Stimulated activated CD4-positive, alpha-beta T cell treated with anti-CD3 and anti-CD28 coated beads, TNF-alpha, amount 100 ng/mL, for 1 hour (primary cell): Measurements from ENCODE around the gene TACR1.
"Not testable (repeated sequence)": the region's sequence is repeated elsewhere in the genome, so short reads cannot be mapped to it uniquely, and the experiment has no call there.

Source experiments
- DNase-seq, 3 donors: peaks; one replicate each; pipeline ENCODE4 v3.0.0-alpha.2; 2020; ENCODE audit warnings: low read depth in 3 of 3, low spot score in 1 of 3

The TACR1 gene

GRCh38 chr2:75146606-75147332 is 52.6 kb downstream of the TACR1 start:
- DNase-seq = no peak

DNA sequence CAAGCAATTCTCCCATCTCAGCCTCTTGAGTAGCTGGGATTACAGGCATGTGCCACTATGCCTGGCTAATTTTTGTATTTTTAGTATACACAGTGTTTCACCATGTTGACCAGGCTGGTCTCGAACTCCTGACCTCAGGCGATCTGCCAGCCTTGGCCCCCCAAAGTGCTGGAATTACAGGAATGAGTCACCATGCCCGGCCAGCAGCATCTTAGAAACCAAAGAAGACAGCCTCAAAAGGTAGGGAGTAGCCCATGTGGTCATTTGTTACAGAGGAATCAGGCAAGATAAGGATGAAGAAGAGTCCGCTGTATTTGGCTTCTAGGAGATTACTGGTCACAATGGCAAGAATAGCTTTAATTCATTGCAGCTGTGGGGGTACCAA is 53.1 kb downstream of the TACR1 start:
- not testable (repeated sequence) for DNase-seq

DNA sequence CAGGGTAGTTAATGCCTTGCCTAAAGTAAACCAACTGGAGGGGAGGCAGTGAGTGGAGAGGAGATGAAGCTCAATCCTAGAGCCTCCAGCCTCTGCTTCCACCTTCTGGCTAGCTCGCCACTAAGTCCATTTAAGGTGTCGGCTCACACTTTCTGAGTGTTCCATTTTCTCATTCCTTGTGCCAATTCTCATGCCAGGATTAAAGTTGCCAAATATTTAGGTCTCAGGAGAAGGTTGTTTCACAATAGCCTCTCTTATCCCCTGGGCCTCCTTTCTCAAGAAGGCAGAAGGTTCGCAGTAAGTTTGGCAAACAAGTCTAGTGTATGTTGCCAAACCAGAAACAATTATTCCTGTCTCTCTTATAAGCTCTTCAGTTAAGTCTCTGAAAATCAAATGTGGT is 57.2 kb downstream of the TACR1 start:
- DNase-seq = no peak

DNA sequence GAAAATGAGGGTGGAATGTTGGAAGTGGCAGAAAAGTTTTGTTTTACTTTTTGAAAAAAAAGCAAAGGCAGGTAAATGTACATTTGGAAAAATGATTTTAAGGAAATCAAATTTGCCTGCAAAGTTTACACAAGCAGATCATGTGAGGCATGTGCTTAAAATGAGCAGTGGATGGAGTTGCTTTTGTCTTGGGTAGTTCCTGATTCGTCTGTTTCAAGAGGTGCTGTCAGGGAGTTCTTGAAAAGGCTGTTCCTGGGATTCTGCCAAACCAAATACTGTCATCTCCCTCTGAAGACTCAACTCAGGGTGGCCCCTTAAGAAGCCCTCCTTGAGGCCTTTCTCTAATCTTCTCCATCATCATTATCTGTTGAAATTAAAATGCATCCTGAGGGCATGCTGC is 59.0 kb downstream of the TACR1 start:
- no peak for DNase-seq

- no peak for DNase-seq
These were observed 60.1 kb downstream of the TACR1 start for GRCh38 chr2:75139171-75139570.

- no peak for DNase-seq
These were observed 60.8 kb downstream of the TACR1 start for GRCh38 chr2:75138528-75138927.

DNA sequence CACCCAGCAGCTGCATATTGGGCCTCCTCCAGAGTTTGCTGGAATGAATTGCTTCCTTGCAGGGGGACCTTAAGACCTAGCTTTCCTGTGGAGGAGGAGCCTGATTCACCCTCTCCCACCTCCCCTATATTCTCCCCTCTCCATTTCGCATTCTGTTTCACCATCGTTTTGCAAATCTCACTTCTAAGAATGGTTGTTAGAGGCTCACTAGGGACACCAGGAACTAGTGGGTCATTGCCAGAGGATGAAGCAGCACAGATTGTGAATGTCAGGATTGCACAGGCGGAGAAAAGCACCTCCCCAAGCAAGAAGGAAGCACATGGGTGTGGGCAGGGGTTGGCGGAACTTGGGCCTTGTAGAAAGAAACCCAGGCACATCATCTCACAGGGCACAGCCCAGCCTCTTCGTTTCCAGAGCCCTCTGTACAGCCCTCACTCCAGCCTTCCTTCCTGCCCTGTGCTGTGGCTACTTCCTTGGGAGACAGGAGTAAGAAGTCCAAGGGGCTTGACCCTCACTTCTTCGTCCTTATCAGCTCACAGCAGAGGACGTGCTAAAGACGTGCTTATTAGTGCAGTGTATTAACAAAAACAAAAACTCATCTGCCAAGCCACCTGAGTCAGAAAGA is 63.4 kb downstream of the TACR1 start:
- no peak for DNase-seq

GRCh38 chr2:75134860-75135259 is 64.5 kb downstream of the TACR1 start:
- DNase-seq = no peak

- DNase-seq = no peak
These were observed 65.4 kb downstream of the TACR1 start for GRCh38 chr2:75133621-75134570.

DNA sequence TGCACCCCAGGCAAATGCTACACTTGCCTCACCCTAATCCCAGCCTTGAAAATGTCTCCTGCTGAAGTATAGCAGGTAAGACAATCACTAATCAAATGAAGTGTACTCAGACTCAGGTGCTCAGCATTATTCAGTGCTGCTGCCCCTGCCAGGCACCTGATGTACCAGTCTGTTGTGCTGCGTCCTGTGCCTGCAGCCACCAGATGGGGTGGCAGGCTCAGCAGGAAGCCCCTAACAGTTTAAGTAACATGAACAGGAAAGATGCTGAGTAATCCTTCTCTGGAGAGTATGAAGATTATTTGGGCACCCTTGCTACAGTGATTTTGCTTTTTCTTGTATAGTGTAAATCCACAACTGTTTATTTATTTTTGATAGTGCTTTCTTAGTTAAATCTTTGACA is 69.1 kb downstream of the TACR1 start:
- no peak for DNase-seq

DNA sequence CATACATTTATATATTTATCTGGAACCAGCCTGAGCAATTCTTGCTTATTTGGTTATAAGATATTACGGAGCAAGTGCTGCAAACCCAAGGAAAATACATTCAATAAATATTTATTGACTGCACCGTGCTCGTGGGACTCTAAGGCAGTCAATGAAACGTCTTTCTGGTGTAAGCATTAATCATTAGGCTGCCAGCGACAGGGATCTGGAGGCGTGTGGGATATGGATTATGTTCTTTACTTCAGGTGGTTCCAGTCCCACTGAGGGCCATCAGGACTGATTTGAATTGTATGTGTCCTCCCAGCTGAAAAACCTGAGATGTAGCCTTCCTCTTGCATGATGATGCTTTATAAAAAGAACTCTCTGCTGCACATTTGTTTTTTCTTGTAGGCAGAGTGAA is 75.4 kb downstream of the TACR1 start:
- no peak for DNase-seq

DNA sequence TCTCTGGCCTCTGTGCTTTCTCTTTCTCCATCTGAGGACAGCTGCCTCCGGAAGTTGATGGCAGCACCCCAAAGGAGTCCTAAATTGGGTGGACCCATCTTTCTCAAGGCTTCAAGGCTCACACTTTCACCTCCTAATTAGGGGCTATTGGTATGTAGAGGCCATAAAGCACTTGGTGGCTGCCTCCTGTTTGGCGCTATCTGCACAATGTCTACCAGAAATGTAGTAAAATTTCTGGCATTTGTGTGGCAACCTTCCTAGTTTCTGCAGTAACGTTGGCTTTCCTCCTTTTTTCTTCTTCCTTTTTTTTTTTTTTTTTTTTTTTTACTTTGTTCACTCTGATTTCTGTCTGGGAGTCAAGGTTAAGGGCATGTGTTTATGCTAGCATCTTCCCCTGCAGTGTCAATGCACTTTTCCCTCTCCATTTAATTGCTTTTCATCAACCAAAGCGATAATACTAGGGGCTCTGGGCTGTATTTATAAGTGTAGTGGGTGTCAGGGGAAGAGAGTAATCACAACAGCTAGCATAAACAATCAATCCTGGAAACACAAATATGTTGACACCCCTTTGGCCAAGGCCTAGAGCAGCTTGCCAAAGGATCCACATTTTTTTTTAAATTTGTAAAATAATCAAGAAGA is 86.0 kb downstream of the TACR1 start:
- no peak for DNase-seq

GRCh38 chr2:75108937-75109482 is 90.3 kb downstream of the TACR1 start:
- DNase-seq = no peak

DNA sequence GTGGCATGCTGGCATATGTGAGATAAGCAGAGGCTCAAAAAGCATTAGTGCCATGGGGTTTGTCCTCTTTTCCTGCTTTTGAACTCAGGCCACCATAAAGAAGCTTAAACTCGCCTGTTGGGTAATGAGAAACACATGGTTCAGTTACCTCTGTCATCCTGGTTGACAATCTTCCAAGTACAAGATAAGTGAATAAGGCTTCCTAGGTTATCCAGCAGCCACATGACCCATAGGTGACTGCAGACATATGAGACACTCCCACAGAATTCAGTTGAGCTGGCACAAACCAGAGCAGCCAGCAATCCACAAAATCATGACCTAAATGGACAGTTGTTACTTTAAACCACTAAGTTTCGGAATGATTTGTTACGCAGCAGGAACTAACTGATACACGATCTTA is 97.3 kb downstream of the TACR1 start:
- DNase-seq = no peak

- no peak for DNase-seq
These were observed 98.5 kb downstream of the TACR1 start for GRCh38 chr2:75100801-75101151.

DNA sequence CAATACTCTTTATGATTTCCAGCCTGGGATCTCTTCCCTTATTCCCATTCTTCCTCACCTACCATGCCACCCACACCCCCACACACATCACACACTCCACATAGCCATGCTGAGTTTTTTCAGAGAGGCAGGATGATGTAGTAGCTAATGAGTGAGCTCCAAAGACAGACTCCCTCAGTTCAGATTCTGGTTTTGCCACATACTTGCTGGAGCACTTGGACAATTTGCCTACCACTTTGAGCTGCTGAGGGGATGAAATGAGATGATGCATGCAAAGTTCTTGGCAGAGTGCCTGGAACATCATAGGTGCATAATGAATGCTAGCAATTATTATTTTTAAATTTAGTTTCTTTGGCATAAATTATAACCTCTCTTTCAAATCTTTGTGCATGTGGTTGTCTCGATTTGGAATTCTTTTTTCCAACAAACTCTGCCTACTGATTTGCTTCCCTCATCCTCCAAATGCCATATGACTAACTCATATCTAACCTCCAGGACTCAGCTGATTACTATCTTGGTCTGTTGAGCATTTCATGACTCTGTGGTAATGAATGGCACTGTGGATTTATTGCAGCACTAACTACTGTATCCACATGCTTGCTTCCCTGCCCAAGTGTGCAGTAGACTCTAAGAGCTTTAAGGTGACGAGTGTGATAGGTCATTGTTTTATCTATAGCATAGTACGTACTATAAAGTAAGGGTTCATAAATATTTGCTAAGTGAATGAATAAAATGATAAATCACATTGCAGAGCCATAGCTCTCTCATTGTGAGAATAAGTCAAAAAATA is 99.1 kb downstream of the TACR1 start:
- no peak for DNase-seq

DNA sequence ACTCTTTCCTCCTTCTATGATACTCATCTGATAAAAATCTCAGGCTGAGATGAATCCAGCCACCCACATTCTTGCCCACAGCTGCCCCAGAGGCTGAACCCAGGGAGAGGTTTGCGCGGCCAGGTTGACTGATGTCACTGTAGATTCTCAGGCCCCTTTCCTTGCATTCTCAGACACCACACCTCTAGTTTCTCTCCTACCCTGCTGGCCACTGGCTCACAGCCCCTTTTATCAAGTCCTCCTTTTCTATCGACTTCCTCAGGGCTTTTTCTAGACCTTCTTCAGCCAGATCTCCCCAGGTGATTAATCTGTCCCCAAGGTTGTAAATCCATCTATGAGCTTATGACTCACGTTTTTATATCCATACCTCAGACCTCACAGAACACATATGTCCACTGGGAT is 99.8 kb downstream of the TACR1 start:
- no peak for DNase-seq

GRCh38 chr2:75098856-75099255 is 100.5 kb downstream of the TACR1 start:
- DNase-seq = no peak

GRCh38 chr2:75097831-75098230 is 101.5 kb downstream of the TACR1 start:
- no peak for DNase-seq

DNA sequence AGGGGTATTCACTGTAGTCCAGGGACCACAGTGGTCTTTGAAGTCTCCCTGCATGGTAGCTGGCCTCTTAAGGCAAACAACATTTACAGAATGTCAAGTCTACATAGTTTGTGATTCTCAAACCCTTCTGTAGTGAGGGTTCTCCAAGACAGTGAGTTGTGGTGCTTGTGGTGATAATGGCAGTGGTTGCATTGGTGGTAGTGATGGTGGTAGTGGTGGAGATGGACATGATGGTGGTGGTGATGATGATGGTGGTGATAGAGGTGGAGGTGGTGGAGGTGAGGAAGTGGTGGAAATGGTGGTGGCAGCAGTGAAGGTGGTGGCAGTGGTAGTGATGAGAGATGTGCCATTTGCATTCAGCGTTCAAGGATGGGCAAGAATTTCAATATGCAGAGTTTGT is 104.9 kb downstream of the TACR1 start:
- no peak for DNase-seq
